NCI-H2227 (cell line): ENCODE results near the gene BCLAF1.
"Not testable (repeated sequence)": the region's sequence is repeated elsewhere in the genome, so short reads cannot be mapped to it uniquely, and the experiment has no call there.

Experiments
- DNase-seq: peaks from one replicate; lab custom pipeline; 2025; ENCODE audit not compliant: unreplicated experiment; lab: John Stamatoyannopoulos, UW

The BCLAF1 gene

DNA sequence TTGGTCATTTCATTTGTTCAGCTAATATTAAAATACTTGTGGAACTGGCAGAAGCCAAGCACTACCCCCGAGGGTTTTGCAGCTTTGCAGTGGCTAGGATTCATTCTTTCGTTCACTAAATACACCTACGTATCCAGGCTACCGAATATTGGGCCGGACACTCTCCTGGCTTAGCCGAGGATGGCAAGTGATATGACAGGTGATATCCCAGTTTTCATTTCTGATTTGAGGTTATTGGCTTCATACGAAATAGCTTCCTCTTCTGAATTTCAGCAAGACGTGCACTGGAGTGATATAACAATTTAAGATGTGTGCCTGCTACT is 39.0 kb downstream of the BCLAF1 start:
- no peak for DNase-seq

DNA sequence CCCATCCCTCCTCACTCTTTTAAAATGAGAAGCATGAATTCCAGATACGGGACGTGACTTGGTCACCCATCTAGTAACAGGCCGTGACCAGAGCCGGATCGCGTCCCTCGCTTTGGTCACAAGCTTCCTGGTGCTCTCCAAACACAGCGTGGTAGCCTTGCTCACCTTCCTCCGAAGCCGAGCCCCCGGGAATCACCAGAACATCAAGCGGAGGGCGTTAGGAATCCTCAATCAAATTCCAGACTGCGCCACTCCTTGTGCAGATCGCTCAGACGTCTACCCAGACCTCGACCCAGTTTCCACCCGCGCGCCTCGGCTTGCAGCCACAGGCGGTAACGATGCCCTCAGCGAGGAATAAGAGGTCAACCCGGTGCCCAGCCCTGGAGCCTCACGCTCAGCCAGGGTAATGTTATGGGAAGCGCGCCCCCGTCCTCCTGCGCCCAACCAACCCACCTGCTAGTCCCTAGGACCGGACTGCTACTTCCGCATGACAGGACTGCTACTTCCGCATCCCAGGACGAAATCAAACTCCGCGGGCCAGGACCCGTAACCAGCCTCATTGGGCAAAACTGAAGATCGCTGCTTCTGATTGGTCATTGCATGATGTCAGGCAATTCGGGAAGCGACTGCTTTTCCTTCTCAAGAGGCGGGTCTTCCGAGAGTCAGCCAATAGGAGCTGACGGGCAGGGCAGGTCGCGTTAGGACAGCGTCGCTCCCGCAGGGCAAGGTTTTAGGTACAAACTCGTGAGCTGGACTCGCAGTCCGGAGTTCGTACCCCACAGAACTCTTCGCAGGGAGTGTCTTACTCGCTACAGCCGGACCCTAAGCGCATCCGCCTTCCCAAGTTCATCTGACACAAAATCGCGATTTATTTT is 39.6 kb downstream of the BCLAF1 start, which contains the start of gene MTFR2:
Gene MTFR2 (minus strand): TSS at position 501 of the 875 bp plus-strand sequence. CDS start 1,212 bp downstream, outside the sequence.
- peak; percentile 97 for DNase-seq

DNA sequence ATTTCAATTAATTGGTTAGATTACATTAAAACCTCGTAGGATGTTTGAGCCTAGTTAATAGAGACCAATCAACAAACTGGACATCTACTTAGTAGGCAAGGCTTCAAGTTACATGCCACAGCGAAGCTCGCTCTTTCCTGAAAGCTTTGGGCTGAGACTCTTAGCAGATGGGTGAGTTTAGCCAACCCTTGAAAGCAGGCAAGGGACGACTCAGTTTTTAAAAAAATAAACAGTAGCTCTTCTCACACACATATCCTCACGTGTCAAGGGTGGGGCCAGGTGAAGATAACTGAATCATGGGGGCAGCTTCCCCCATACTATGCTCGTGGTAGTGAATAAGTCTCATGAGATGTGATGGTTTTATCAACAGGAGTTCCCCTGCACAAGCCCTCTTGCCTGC is 40.3 kb downstream of the BCLAF1 start:
- no peak for DNase-seq

DNA sequence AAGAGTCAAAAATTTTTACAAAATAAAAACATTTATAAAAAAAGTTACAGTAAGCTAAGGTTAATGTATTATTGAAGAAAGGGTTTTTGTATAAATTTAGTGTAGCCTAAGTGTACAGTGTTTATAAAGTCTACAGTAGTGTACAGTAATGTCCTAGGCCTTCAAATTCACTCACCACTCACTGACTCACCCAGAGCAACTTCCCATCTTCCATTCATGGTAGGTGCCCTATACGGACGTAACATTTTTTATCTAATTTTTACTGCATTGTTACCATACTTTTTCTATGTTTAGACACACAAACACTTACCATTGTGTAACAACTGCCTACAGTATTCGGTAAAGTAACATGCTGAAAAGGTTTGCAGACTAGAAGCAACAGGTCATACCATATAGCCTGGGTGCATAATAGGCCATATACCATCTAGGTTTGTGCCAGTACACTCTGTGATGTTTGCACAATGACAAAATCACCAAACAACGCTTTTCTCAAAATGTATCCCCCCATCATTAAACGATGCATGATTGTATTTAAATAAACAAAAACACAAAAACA is 45.5 kb downstream of the BCLAF1 start:
- DNase-seq = no peak

DNA sequence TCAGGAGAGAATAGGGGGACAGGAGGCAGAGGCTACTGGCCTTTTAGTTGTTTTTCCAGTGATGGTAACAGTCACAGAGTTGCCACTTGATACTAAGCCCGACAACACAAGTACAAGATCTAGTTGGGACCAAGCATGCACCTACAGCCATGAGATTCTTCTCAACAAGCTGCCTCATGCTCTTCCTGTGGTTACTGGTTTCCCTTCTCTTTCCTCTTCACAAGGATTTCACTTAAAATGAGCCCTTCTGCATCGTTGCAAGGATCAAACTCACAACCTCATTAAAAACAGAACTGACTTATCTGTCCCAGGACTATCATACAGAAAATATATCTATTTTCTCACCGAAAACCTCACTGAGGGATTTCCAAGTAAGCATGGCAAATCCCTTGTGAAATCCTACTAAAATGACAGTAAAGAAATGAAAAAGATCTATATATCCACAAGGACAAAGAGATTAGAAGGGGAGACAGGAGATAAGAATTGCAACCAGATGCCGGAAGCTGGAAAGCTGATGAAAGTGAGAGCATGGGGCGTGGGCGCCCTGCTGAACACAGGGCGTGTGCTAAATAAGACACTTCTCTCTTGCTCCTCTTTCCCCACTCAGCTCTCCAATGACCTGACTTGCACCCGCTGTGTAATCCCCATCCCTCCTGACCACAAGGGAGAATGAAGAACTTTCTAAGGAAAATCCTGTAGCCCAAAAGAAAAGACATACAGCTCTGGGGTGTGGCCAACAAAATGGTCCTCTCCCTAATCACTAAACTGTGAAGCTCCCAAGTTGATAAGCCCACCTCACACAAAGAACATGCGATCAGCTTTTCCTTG is 53.0 kb downstream of the BCLAF1 start:
- no peak for DNase-seq

- DNase-seq = no peak
These were observed 54.4 kb downstream of the BCLAF1 start for GRCh38 chr6:136235233-136235564.

- no peak for DNase-seq
These were observed 56.9 kb downstream of the BCLAF1 start for GRCh38 chr6:136232701-136233100.

DNA sequence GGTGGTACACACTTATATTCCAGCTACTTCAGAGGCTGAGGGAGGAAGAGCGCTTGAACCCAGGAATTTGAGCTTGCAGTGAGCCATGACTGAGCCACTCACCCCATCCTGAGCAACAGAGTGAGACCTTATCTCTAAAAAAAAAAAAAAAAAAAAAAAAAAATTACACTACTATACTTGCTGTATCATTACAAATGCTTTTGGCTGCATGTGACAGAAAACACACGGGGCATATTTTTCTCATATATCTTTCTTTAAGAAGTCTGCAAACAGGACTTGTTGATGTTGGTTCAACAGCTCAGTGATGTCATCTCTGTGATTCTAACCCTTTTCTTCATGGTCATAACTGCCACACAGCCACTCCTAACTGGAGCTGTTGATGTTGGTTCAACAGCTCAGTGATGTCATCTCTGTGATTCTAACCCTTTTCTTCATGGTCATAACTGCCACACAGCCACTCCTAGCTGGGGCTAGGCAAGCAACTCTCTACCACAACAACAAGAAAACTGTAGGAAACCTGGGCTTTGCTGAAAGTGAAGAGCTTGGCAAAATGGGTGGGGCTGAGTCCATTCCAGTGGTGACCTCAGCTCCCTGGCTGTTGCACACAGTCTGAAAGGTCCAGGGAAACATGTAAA is 59.3 kb downstream of the BCLAF1 start:
- DNase-seq = no peak

GRCh38 chr6:136228814-136229213 is 60.8 kb downstream of the BCLAF1 start:
- no peak for DNase-seq

GRCh38 chr6:136226674-136227377 is 62.8 kb downstream of the BCLAF1 start:
- DNase-seq = no peak

GRCh38 chr6:136226027-136226673 is 63.5 kb downstream of the BCLAF1 start:
- peak; percentile 57 for DNase-seq

GRCh38 chr6:136225496-136225895 is 64.2 kb downstream of the BCLAF1 start:
- DNase-seq = no peak

DNA sequence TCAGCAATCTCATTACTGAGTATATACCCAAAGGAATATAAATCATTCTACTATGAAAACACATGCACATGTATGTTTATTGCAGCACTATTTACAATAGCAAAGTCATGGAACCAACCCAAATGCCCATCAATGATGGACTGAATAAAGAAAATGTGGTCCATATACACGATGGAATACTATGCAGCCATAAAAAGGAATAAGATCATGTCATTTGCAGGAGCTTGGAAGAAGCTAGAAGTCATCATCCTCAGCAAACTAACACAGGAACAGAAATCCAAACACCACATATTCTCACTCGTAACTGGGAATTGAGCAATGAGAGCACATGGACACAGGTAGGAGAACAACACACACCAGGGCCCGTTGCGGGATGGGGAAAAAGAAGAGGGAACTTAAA is 64.7 kb downstream of the BCLAF1 start:
- not testable (repeated sequence) for DNase-seq

- DNase-seq = no peak
These were observed 72.9 kb downstream of the BCLAF1 start for GRCh38 chr6:136216503-136217401.

DNA sequence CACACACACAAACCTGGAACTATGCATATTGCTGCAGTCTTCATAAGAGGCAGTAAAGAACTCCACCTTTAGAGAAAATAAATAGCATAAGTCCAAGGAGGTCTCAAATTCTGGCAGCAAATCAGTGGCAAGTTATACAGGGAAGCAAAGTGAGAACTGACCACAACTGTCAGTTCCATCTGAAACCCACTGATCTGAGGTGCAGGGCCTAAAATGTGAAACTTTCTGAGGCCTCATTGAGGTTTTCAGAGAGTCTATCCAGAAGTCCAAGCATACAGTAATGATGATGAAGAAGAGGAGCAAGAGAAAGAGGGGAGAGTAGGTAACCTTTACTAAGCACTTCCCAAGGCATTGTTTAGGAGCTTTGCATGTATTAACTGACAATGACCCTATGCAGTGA is 75.8 kb downstream of the BCLAF1 start:
- DNase-seq = no peak

GRCh38 chr6:136213012-136213539 is 76.6 kb downstream of the BCLAF1 start:
- DNase-seq = no peak

- DNase-seq = no peak
These were observed 77.0 kb downstream of the BCLAF1 start for GRCh38 chr6:136212608-136213007.

- DNase-seq = no peak
These were observed 79.1 kb downstream of the BCLAF1 start for GRCh38 chr6:136210398-136211165.
